Breast epithelium (tissue), 4 donors: ENCODE results near the gene VAX1. TPM values are rescaled to one million over a fixed set of nuclear protein-coding genes. Genes with fewer than 3 reads are reported as not detected.
"Not testable (repeated sequence)": the region's sequence is repeated elsewhere in the genome, so short reads cannot be mapped to it uniquely, and the experiment has no call there.

Experiments used
- DNase-seq, 2 donors: peaks; one replicate each; pipeline ENCODE4 v3.0.0-alpha.2; 2019; ENCODE audit warnings: low spot score in 2 of 2
- H3K27ac ChIP-seq, 2 donors: fragments of 200-600 bp; sonication (generic) in 1 of 2; one replicate each; pipeline ENCODE4 v1.5.1; 2016 to 2019; ENCODE audit warnings: mild to moderate bottlenecking in 1 of 2
- H3K27me3 ChIP-seq, 2 donors: fragments of 200-600 bp; sonication (generic) in 1 of 2; one replicate each; pipeline versions ENCODE4 v1.5.1 to v1.6.0; 2017 to 2019; ENCODE audit warnings: control low read depth in 1 of 2, mild to moderate bottlenecking in 1 of 2
- H3K36me3 ChIP-seq: fragments of 200-600 bp; one replicate; pipeline ENCODE4 v1.5.1; 2019
- H3K4me1 ChIP-seq, 2 donors: fragments of 200-600 bp; sonication (generic); one replicate each; pipeline ENCODE4 v1.5.1; 2016 to 2019; ENCODE audit warnings: control low read depth in 1 of 2
- H3K4me3 ChIP-seq, 3 donors: fragments of 200-600 bp; sonication (generic); 1 replicate in 2 of 3; 2 replicates in 1 of 3; pipeline ENCODE4 v1.5.1; 2016 to 2019; ENCODE audit warnings: mild to moderate bottlenecking in 3 of 3, moderate library complexity in 2 of 3
- H3K9me3 ChIP-seq, 2 donors: fragments of 200-600 bp; sonication (generic) in 1 of 2; one replicate each; pipeline ENCODE4 v1.5.1; 2016 to 2019; ENCODE audit warnings: control low read depth in 1 of 2
- CTCF ChIP-seq, 3 donors: fragments of 450-650 bp; IDR thresholded peaks; one replicate each; pipeline ENCODE4 v1.5.1; 2016 to 2017; ENCODE audit warnings: antibody characterized with exemption in 3 of 3, mild to moderate bottlenecking in 3 of 3, moderate library complexity in 3 of 3
- POLR2A ChIP-seq: fragments of 450-650 bp; IDR thresholded peaks from one replicate; pipeline ENCODE4 v1.6.1; 2016; ENCODE audit warnings: antibody characterized with exemption, mild to moderate bottlenecking, moderate library complexity
- POLR2AphosphoS5 ChIP-seq, 3 donors: sonication (generic); formaldehyde crosslinking; IDR thresholded peaks; one replicate each; pipeline ENCODE4 v1.6.1; 2017; ENCODE audit warnings: antibody characterized with exemption in 3 of 3
- intact Hi-C: fragments of 100-400 bp; cut with DNase I; formaldehyde crosslinking; loops from one replicate; pipeline ENCODE4 v1.15.1; 2023; ENCODE audit warnings: low total_unique reads
- total RNA-seq, 3 donors: library from RNA; depleted of rRNA; stranded (reverse); fragments of >200 nt; gene quantifications; one replicate each; pipeline ENCODE4 v1.1.0, GENCODE V29; 2016

VAX1 gene
- total RNA-seq, 3 donors from 2014 or later: not detected

GRCh38 chr10:117086546-117086945, 51.5 kb downstream of the VAX1 start:
- intact Hi-C loops: no loop called here
- TF ChIP-seq CTCF (IDR thresholded peaks at IDR 0.05) (no peak), POLR2A (no peak), POLR2AphosphoS5 (IDR thresholded peaks at IDR 0.05) (no peak)
- no peak overlapping the region for H3K27ac ChIP-seq
- no peaks in the 10 kb centered on the region for H3K9me3 ChIP-seq
- H3K4me3 ChIP-seq: no peak overlapping the region
- H3K4me1 ChIP-seq: no peaks in the 10 kb centered on the region
- H3K36me3 ChIP-seq: no peaks in the 10 kb centered on the region
- no peaks in the 10 kb centered on the region for H3K27me3 ChIP-seq
- no peak for DNase-seq

GRCh38 chr10:117084421-117085246, 53.4 kb downstream of the VAX1 start:
- intact Hi-C loops, H3K36me3 ChIP-seq, H3K27me3 ChIP-seq, H3K9me3 ChIP-seq, H3K27ac ChIP-seq, DNase-seq, H3K4me1 ChIP-seq, H3K4me3 ChIP-seq: not testable (repeated sequence)

Other genes starting within 250 kb of the VAX1 start
- 10 to 100 TPM; 14.4 to 36.0 (median 17.8) TPM for gene SHTN1, start 133.1 kb downstream of the VAX1 start, total RNA-seq
- gene KCNK18, start 59.2 kb upstream of the VAX1 start, total RNA-seq: not detected
- gene SLC18A2, start 102.8 kb upstream of the VAX1 start, total RNA-seq: 1 to 10 TPM in 1 of 3 donors, under 1 TPM in 1, not detected in 1; 0.73 to 2.1 TPM
- gene PDZD8, start 237.2 kb upstream of the VAX1 start, total RNA-seq: 10 to 100 TPM; 27.5 to 51.2 (median 27.9) TPM